ENCODE results near the gene MYO3B. TPM values are rescaled to one million over a fixed set of nuclear protein-coding genes. Genes with fewer than 3 reads are reported as not detected.

The MYO3B gene
- polyA plus RNA-seq, 1 donor (not counting 4 experiments of a cell fraction or from before 2014, with no cell fraction given), result 4.4 TPM

DNA sequence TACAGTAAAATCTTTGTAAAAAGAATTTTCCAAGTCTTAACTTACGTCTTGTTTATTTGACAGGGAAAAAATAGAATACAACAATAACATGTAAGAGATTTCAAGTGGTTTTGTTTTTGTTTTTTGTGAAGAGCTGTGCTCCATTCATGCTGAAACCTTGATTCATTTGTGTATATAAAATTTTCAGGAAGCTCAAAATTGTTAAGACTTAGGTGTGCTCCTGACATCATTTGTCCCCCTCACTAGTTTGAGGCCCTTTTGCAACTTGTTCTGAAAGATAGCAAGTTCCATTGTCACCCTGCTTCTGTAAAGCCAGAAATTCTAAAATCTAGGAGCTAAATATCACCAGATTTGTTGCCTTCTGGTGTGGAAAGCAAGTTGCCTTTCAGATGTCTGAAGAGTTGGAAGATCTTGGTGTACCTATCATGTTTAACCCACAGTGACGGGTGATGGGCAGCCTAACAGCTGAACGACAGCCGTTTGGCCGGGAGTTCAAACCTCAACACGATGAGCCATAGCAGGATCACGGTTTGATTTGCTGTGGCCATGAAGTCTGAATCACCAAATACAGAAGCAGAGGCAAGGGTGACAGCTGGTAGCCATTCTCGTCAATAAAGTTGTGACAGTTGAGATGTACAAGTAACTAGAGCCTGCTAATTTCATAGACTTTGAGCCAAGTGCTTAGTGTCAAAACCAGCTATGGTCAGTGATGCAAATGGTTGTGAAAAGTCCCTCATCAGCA is 331.7 kb downstream of the MYO3B start:
- Histone ChIP-seq H3K9ac (ENCODE audit: control insufficient read depth, extremely low read depth, insufficient read depth, low read length) (no peak overlapping the region), H3K27me3 (ENCODE audit: control insufficient read depth, extremely low read depth, insufficient read depth, low read length) (peaks cover 4% of the 10 kb centered on the region), H3K4me3 (ENCODE audit: control insufficient read depth in 2 of 3, extremely low read depth in 1 of 3, insufficient read depth in 2 of 3, low read depth in 1 of 3, low read length in 3 of 3) (no peak overlapping the region), H3K4me2 (ENCODE audit: control insufficient read depth, extremely low read depth, insufficient read depth, low read depth, low read length) (no peak overlapping the region), H3K4me1 (ENCODE audit: control insufficient read depth, extremely low read depth, insufficient read depth, low read length) (no peaks in the 10 kb centered on the region), H3K9me1 (ENCODE audit: control insufficient read depth, extremely low read depth, insufficient read depth, low read length) (no peaks in the 10 kb centered on the region), H3K27ac (ENCODE audit: control insufficient read depth, insufficient read depth, low read length) (no peak overlapping the region), H3K79me2 (ENCODE audit: control insufficient read depth, insufficient read depth, low read length) (no peaks in the 10 kb centered on the region), H4K20me1 (ENCODE audit: control insufficient read depth, extremely low read depth, insufficient read depth, low read length) (no peaks in the 10 kb centered on the region), H2AFZ (ENCODE audit: control insufficient read depth, low read length) (no peak overlapping the region), H3K36me3 (ENCODE audit: control insufficient read depth in 2 of 2, extremely low read depth in 1 of 2, insufficient read depth in 2 of 2, low read length in 2 of 2) (no peaks in the 10 kb centered on the region), H3K9me3 (ENCODE audit: control insufficient read depth, low read depth, low read length) (no peaks in the 10 kb centered on the region)
- dilution Hi-C loops (cut with MboI; ENCODE audit: extremely low pct_ligation_motif_present, low sequenced_read_pairs), result no loop called here
- DNase-seq (ENCODE audit: low read depth, low spot score) (no peak), FAIRE-seq (no peak)
- no peak for TF ChIP-seq EZH2 (IDR thresholded peaks at IDR 0.05; ENCODE audit: low read length)
- TF ChIP-seq, protein P1, sequence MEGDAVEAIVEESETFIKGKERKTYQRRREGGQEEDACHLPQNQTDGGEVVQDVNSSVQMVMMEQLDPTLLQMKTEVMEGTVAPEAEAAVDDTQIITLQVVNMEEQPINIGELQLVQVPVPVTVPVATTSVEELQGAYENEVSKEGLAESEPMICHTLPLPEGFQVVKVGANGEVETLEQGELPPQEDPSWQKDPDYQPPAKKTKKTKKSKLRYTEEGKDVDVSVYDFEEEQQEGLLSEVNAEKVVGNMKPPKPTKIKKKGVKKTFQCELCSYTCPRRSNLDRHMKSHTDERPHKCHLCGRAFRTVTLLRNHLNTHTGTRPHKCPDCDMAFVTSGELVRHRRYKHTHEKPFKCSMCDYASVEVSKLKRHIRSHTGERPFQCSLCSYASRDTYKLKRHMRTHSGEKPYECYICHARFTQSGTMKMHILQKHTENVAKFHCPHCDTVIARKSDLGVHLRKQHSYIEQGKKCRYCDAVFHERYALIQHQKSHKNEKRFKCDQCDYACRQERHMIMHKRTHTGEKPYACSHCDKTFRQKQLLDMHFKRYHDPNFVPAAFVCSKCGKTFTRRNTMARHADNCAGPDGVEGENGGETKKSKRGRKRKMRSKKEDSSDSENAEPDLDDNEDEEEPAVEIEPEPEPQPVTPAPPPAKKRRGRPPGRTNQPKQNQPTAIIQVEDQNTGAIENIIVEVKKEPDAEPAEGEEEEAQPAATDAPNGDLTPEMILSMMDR (optimal IDR thresholded peaks at IDR 0.05 in 1 of 3, IDR thresholded peaks at IDR 0.05 in 1 of 3, conservative IDR thresholded peaks at IDR 0.05 in 1 of 3; ENCODE audit: extremely low read depth in 1 of 3, insufficient read depth in 2 of 3, low read length in 3 of 3), result no peak

DNA sequence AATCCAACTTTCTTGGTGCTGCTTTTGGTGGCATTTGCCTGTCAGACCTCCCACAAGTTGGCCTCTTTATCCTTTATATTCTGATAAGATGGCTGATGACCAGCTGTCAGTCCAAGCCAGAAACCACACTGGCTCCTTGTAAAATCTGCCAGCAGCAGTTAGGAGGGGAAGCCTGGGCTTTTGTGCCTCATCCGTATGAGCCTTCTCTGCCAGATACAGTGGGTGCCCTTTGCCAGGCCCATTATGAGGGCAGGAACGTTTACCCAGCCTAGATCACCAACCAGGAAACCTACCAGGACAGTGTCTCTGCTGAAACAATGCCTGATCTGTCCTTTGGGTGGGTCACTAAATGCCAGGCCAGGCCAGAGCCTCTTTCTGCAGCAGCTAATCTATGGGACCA is 334.3 kb downstream of the MYO3B start:
- Histone ChIP-seq H2AFZ (ENCODE audit: control insufficient read depth, low read length) (no peak overlapping the region), H3K27me3 (ENCODE audit: control insufficient read depth, extremely low read depth, insufficient read depth, low read length) (no peaks in the 10 kb centered on the region), H3K27ac (ENCODE audit: control insufficient read depth, insufficient read depth, low read length) (no peak overlapping the region), H4K20me1 (ENCODE audit: control insufficient read depth, extremely low read depth, insufficient read depth, low read length) (no peaks in the 10 kb centered on the region), H3K4me1 (ENCODE audit: control insufficient read depth, extremely low read depth, insufficient read depth, low read length) (no peaks in the 10 kb centered on the region), H3K4me3 (ENCODE audit: control insufficient read depth in 2 of 3, extremely low read depth in 1 of 3, insufficient read depth in 2 of 3, low read depth in 1 of 3, low read length in 3 of 3) (no peak overlapping the region), H3K9me1 (ENCODE audit: control insufficient read depth, extremely low read depth, insufficient read depth, low read length) (no peaks in the 10 kb centered on the region), H3K9me3 (ENCODE audit: control insufficient read depth, low read depth, low read length) (no peaks in the 10 kb centered on the region), H3K79me2 (ENCODE audit: control insufficient read depth, insufficient read depth, low read length) (no peaks in the 10 kb centered on the region), H3K4me2 (ENCODE audit: control insufficient read depth, extremely low read depth, insufficient read depth, low read depth, low read length) (no peak overlapping the region), H3K36me3 (ENCODE audit: control insufficient read depth in 2 of 2, extremely low read depth in 1 of 2, insufficient read depth in 2 of 2, low read length in 2 of 2) (no peaks in the 10 kb centered on the region), H3K9ac (ENCODE audit: control insufficient read depth, extremely low read depth, insufficient read depth, low read length) (no peak overlapping the region)
- TF ChIP-seq EZH2 (IDR thresholded peaks at IDR 0.05; ENCODE audit: low read length), result no peak
- TF ChIP-seq, protein P1 (optimal IDR thresholded peaks at IDR 0.05 in 1 of 3, IDR thresholded peaks at IDR 0.05 in 1 of 3, conservative IDR thresholded peaks at IDR 0.05 in 1 of 3; ENCODE audit: extremely low read depth in 1 of 3, insufficient read depth in 2 of 3, low read length in 3 of 3), result no peak
- DNase-seq (ENCODE audit: low read depth, low spot score) (no peak), FAIRE-seq (no peak)
- dilution Hi-C loops (cut with MboI; ENCODE audit: extremely low pct_ligation_motif_present, low sequenced_read_pairs), result no loop called here
